Endothelial cell (in vitro differentiated cells): ENCODE measurements around the gene GRIA2. TPM values are rescaled to one million over a fixed set of nuclear protein-coding genes. Genes with fewer than 3 reads are reported as not detected.

Source experiments
- DNase-seq: peaks from one replicate; pipeline ENCODE4 v3.0.0; 2021; ENCODE audit warnings: low spot score
- H3K27ac Mint-ChIP-seq: one replicate; pipeline ENCODE4 v1.8.0; 2021; ENCODE audit warnings: mixed read lengths, inconsistent platforms; ENCODE audit not compliant: unreplicated experiment
- H3K27me3 Mint-ChIP-seq: one replicate; pipeline ENCODE4 v1.8.0; 2021; ENCODE audit warnings: mild to moderate bottlenecking, moderate library complexity, mixed read lengths, inconsistent platforms; ENCODE audit not compliant: unreplicated experiment
- H3K36me3 Mint-ChIP-seq: one replicate; pipeline ENCODE4 v1.8.0; 2021; ENCODE audit warnings: mild to moderate bottlenecking, low read depth, mixed read lengths, inconsistent platforms; ENCODE audit not compliant: unreplicated experiment
- H3K4me1 Mint-ChIP-seq: one replicate; pipeline ENCODE4 v1.8.0; 2021; ENCODE audit warnings: mild to moderate bottlenecking, mixed read lengths, inconsistent platforms; ENCODE audit not compliant: unreplicated experiment
- H3K4me3 Mint-ChIP-seq: one replicate; pipeline ENCODE4 v1.8.0; 2021; ENCODE audit warnings: mild to moderate bottlenecking, mixed read lengths, inconsistent platforms; ENCODE audit not compliant: unreplicated experiment
- H3K9me3 Mint-ChIP-seq: one replicate; pipeline ENCODE4 v1.8.0; 2021; ENCODE audit warnings: mixed read lengths, inconsistent platforms; ENCODE audit not compliant: unreplicated experiment
- total RNA-seq: library from RNA; stranded (reverse); fragmentation: NEBNext Ultra II Directional; extraction: Animal tissue kit (Norgen Biotek cat#: 25700); gene quantifications from one replicate; pipeline ENCODE4 v1.2.1, GENCODE V29; 2021; ENCODE audit not compliant: unreplicated experiment
- TF ChIP-seq, protein P1 (sequence below): fragments of 200-600 bp; sonication (generic); IDR thresholded peaks from one replicate; pipeline ENCODE4 v1.5.0; 2021; ENCODE audit warnings: antibody characterized with exemption; ENCODE audit not compliant: unreplicated experiment

Gene GRIA2
- total RNA-seq, 1 donor from 2014 or later, result 0.13 TPM

DNA sequence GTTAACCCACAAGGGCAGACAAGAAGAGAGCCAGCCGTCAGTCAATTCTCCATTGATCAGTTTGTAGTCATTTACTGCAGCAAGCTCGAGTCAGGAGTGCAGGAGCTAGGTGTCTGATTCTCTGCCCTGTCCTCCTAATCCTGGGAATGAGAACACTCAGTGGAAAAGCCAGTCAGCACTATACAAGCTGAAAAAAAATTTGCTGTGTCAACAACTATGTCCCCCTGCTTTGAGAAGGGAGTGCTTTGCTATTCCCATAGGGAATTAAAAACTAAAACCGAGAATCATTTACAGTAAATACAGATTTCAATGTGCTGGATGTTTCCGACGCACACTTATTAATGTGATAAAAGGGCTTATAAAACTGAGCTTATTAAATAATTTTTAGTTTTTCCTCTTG lies 84.2 kb downstream of the GRIA2 start:
- no peaks in the 10 kb centered on the region for H3K36me3 Mint-ChIP-seq
- no peaks in the 10 kb centered on the region for H3K27me3 Mint-ChIP-seq
- no peak overlapping the region for H3K4me3 Mint-ChIP-seq
- no peaks in the 10 kb centered on the region for H3K4me1 Mint-ChIP-seq
- TF ChIP-seq, protein P1, sequence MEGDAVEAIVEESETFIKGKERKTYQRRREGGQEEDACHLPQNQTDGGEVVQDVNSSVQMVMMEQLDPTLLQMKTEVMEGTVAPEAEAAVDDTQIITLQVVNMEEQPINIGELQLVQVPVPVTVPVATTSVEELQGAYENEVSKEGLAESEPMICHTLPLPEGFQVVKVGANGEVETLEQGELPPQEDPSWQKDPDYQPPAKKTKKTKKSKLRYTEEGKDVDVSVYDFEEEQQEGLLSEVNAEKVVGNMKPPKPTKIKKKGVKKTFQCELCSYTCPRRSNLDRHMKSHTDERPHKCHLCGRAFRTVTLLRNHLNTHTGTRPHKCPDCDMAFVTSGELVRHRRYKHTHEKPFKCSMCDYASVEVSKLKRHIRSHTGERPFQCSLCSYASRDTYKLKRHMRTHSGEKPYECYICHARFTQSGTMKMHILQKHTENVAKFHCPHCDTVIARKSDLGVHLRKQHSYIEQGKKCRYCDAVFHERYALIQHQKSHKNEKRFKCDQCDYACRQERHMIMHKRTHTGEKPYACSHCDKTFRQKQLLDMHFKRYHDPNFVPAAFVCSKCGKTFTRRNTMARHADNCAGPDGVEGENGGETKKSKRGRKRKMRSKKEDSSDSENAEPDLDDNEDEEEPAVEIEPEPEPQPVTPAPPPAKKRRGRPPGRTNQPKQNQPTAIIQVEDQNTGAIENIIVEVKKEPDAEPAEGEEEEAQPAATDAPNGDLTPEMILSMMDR, result no peak
- no peaks in the 10 kb centered on the region for H3K9me3 Mint-ChIP-seq
- no peak for DNase-seq
- H3K27ac Mint-ChIP-seq, result no peak overlapping the region

- Mint-ChIP-seq H3K9me3 (no peaks in the 10 kb centered on the region), H3K27ac (no peak overlapping the region), H3K36me3 (no peaks in the 10 kb centered on the region), H3K27me3 (no peaks in the 10 kb centered on the region), H3K4me1 (no peaks in the 10 kb centered on the region), H3K4me3 (no peak overlapping the region)
- DNase-seq, result no peak
- TF ChIP-seq, protein P1, result no peak
These were observed 92.2 kb downstream of the GRIA2 start for GRCh38 chr4:157312702-157313101.

DNA sequence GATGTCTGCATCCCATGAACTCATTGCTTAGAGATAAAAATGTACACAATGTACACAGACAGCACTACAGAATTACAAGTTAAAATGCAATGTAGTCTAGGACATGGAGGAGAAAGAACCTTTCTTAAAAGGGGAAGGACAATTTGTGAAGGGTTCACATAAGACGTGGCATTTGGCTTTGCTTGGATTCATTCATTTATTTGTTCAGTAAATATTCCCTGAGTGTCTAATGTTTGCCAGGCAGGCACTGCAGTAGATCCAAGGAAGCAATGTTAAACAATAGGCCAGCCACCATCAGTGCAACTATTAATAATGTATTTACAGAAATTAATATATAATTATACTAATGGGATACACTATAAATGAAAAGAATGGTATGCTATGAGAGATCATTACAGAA lies 94.4 kb downstream of the GRIA2 start:
- Mint-ChIP-seq H3K27me3 (no peaks in the 10 kb centered on the region), H3K27ac (no peak overlapping the region), H3K4me3 (no peak overlapping the region), H3K9me3 (no peaks in the 10 kb centered on the region), H3K4me1 (no peaks in the 10 kb centered on the region), H3K36me3 (no peaks in the 10 kb centered on the region)
- TF ChIP-seq, protein P1, result no peak
- no peak for DNase-seq

DNA sequence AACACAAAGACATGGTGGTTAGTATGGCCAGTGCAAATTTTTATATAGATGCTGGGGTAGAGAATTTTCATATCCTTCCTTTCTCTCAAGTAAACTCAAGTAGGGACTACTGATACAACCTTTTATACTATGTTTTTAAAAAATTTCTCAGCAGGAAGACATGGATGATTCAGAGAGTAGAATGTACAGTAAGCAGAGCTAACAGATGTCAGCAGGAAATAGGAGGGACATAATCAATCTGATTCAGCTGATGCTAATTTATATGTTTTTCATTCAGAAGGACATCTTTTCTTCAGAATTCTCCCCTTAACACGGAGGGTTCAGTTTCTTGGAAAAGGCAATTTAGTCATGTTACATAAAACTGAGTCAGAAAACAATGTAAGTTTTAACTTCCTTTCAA lies 95.4 kb downstream of the GRIA2 start:
- TF ChIP-seq, protein P1, result no peak

DNA sequence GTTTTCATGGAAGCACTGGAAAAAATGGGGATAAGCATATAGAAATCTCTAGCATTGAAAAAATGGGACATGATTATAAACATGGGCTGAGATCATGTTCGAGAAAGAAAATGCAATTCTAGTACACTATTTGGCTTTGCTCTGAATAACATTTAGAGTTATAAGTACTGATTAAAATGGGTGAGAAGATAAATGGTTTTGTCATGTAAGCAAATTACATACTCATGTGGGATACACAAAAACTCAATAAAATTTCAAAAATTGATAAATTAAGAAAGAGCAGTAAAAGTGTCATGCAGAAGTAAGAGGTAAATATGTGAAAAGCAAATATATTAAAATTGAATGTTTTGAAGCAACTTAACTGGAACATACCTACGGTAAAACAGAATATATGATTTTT lies 99.6 kb downstream of the GRIA2 start:
- no peak overlapping the region for H3K27ac Mint-ChIP-seq
- TF ChIP-seq, protein P1, result no peak
- H3K27me3 Mint-ChIP-seq, result no peaks in the 10 kb centered on the region
- H3K4me3 Mint-ChIP-seq, result no peak overlapping the region
- no peaks in the 10 kb centered on the region for H3K9me3 Mint-ChIP-seq
- no peaks in the 10 kb centered on the region for H3K4me1 Mint-ChIP-seq
- H3K36me3 Mint-ChIP-seq, result no peaks in the 10 kb centered on the region
- no peak for DNase-seq

More for the DNA sequence above, 95.4 kb downstream of the GRIA2 start:
- H3K27ac Mint-ChIP-seq, result no peak overlapping the region
- H3K4me1 Mint-ChIP-seq, result no peaks in the 10 kb centered on the region
- H3K9me3 Mint-ChIP-seq, result no peaks in the 10 kb centered on the region
- H3K4me3 Mint-ChIP-seq, result no peak overlapping the region
- no peaks in the 10 kb centered on the region for H3K36me3 Mint-ChIP-seq
- DNase-seq, result no peak
- no peaks in the 10 kb centered on the region for H3K27me3 Mint-ChIP-seq
